Psoas muscle (tissue), 8 donors: ENCODE data around the gene MYO9B. TPM values are rescaled to one million over a fixed set of nuclear protein-coding genes. Genes with fewer than 3 reads are reported as not detected.

Experiments used
- ATAC-seq, 4 donors: fragments of 200-7000 bp; cut with Tn5 transposase; one replicate each; pipeline ENCODE4 v1.9.1; 2020; ENCODE audit warnings: moderate library complexity in 3 of 4, mild to moderate bottlenecking in 2 of 4
- DNase-seq, 2 donors: peaks; one replicate each; pipeline ENCODE4 v3.0.0-alpha.2; 2020
- H3K27ac ChIP-seq: fragments of 200-600 bp; one replicate; pipeline ENCODE4 v1.8.0; 2022
- H3K27me3 ChIP-seq, 3 donors: fragments of 200-600 bp in 1 of 3; one replicate each; pipeline versions ENCODE4 v1.6.1 to v1.8.0; 2013 to 2022; ENCODE audit warnings: low read length in 2 of 3, mild to moderate bottlenecking in 2 of 3, moderate library complexity in 1 of 3; ENCODE audit not compliant: insufficient read depth in 3 of 3
- H3K36me3 ChIP-seq, 2 donors: fragments of 200-600 bp in 1 of 2; one replicate each; pipeline versions ENCODE4 v1.6.1 to v1.8.0; 2013 to 2022; ENCODE audit warnings: low read depth in 1 of 2, mild to moderate bottlenecking in 1 of 2, moderate library complexity in 1 of 2; ENCODE audit not compliant: insufficient read depth in 1 of 2
- H3K4me1 ChIP-seq: fragments of 200-600 bp; one replicate; pipeline ENCODE4 v1.8.0; 2022
- H3K4me3 ChIP-seq: fragments of 200-600 bp; one replicate; pipeline ENCODE4 v1.8.0; 2022; ENCODE audit warnings: mild to moderate bottlenecking
- H3K9me3 ChIP-seq: fragments of 200-600 bp; one replicate; pipeline ENCODE4 v1.8.0; 2022
- CTCF ChIP-seq: fragments of 200-600 bp; IDR thresholded peaks from one replicate; pipeline ENCODE4 v1.8.0; 2022; ENCODE audit warnings: antibody characterized with exemption
- WGBS, 3 donors: extraction: QIAGEN DNeasy Blood & Tissue Kit; methylation state at CpG; one replicate each; pipeline versions ENCODE4 v1.1.6 to v1.1.7; 2013; 5-methylcytosine and 5-hydroxymethylcytosine counted together
- intact Hi-C, 2 donors: fragments of 100-400 bp; cut with DNase I; formaldehyde crosslinking; loops; one replicate each; pipeline versions ENCODE4 v1.11.0 to v1.14.2; 2022
- polyA plus RNA-seq, 3 donors: library from polyadenylated mRNA; stranded (reverse); fragments of 200-250 nt; gene quantifications; one replicate each; pipeline ENCODE4 v1.2.3, GENCODE V29; 2013
- total RNA-seq, 4 donors: library from RNA; stranded (reverse); fragmentation: NEBNext Ultra II Directional in 2 of 4; extraction: Animal tissue kit (Norgen Biotek cat#: 25700) in 2 of 4; gene quantifications; one replicate each; pipeline versions ENCODE4 v1.2.1 to v1.2.4, GENCODE V29; 2021 to 2023
- donor health status: healthy with polysubstance abuse.
- donor health status: DM: no; HTN: no; CAD: no; lungs with moderate emphysema.
- donor health status: Bipolar disorder and iron deficiency.
- donor health status: healthy.
- donor health status: DM: yes; HTN: yes; CAD: no.
- donor health status: DM: no; HTN: no; CAD: no.
- donor health status: DM: no; HTN: no; CAD: no.
- donor health status: DM: yes; HTN: yes; CAD: no.

The MYO9B gene
- total and polyA plus RNA-seq, 7 donors, result 9.0 to 23.7 (median 15.1) TPM

GRCh38 chr19:17249887-17250548, 174.4 kb downstream of the MYO9B start:
- Histone ChIP-seq H3K36me3 (no peaks in the 10 kb centered on the region), H3K4me3 (no peak overlapping the region), H3K9me3 (no peaks in the 10 kb centered on the region), H3K27ac (no peak overlapping the region), H3K4me1 (peaks cover 8% of the 10 kb centered on the region), H3K27me3 (peaks cover 0 to 3% (median 0%) of the 10 kb centered on the region in 3 donors)
- TF ChIP-seq CTCF, result no peak
- whole genome bisulfite sequencing, 3 donors, result 71 to 92% (median 84%) methylated on average over 14 to 15 of the region's 15 CpGs
- ATAC-seq (no peak), DNase-seq (no peak)
- intact Hi-C loops, result no loop called here

GRCh38 chr19:17254636-17255035, 179.1 kb downstream of the MYO9B start:
- ATAC-seq (no peak), DNase-seq (no peak)
- 84 to 90% (median 85%) methylated on average over 10 of the region's 10 CpGs for WGBS, 3 donors
- no peak for TF ChIP-seq CTCF
- Histone ChIP-seq H3K4me1 (no peaks in the 10 kb centered on the region), H3K27me3 (peaks cover 0 to 3% (median 0%) of the 10 kb centered on the region in 3 donors), H3K27ac (no peak overlapping the region), H3K4me3 (no peak overlapping the region), H3K9me3 (no peaks in the 10 kb centered on the region), H3K36me3 (no peaks in the 10 kb centered on the region)
- intact Hi-C loops, result no loop called here

- Histone ChIP-seq H3K9me3 (no peaks in the 10 kb centered on the region), H3K4me3 (no peak overlapping the region), H3K36me3 (no peaks in the 10 kb centered on the region), H3K27ac (no peak overlapping the region), H3K27me3 (peaks cover 0 to 3% (median 0%) of the 10 kb centered on the region in 3 donors), H3K4me1 (no peaks in the 10 kb centered on the region)
- TF ChIP-seq CTCF, result no peak
- intact Hi-C loops, result no loop called here
- ATAC-seq, result no peak
- DNase-seq, result no peak
- WGBS, 3 donors, result 32 to 44% (median 34%) methylated on average over 18 of the region's 18 CpGs
Measured at GRCh38 chr19:17255150-17255621, 179.6 kb downstream of the MYO9B start.

GRCh38 chr19:17256130-17256529, 180.6 kb downstream of the MYO9B start:
- Histone ChIP-seq H3K4me1 (no peaks in the 10 kb centered on the region), H3K4me3 (no peak overlapping the region), H3K36me3 (no peaks in the 10 kb centered on the region), H3K27ac (no peak overlapping the region), H3K9me3 (no peaks in the 10 kb centered on the region), H3K27me3 (peaks cover 0 to 3% (median 0%) of the 10 kb centered on the region in 3 donors)
- 84 to 92% (median 84%) methylated on average over 3 of the region's 3 CpGs for WGBS, 3 donors
- ATAC-seq, result no peak
- DNase-seq, result no peak
- TF ChIP-seq CTCF, result no peak
- intact Hi-C loops, result no loop called here
